Endothelial cell (in vitro differentiated cells): ENCODE measurements around the gene EPHB1. TPM values are rescaled to one million over a fixed set of nuclear protein-coding genes. Genes with fewer than 3 reads are reported as not detected.

Source experiments
- DNase-seq: peaks from one replicate; pipeline ENCODE4 v3.0.0; 2021; ENCODE audit warnings: low spot score
- H3K27ac Mint-ChIP-seq: one replicate; pipeline ENCODE4 v1.8.0; 2021; ENCODE audit warnings: mixed read lengths, inconsistent platforms; ENCODE audit not compliant: unreplicated experiment
- H3K27me3 Mint-ChIP-seq: one replicate; pipeline ENCODE4 v1.8.0; 2021; ENCODE audit warnings: mild to moderate bottlenecking, moderate library complexity, mixed read lengths, inconsistent platforms; ENCODE audit not compliant: unreplicated experiment
- H3K36me3 Mint-ChIP-seq: one replicate; pipeline ENCODE4 v1.8.0; 2021; ENCODE audit warnings: mild to moderate bottlenecking, low read depth, mixed read lengths, inconsistent platforms; ENCODE audit not compliant: unreplicated experiment
- H3K4me1 Mint-ChIP-seq: one replicate; pipeline ENCODE4 v1.8.0; 2021; ENCODE audit warnings: mild to moderate bottlenecking, mixed read lengths, inconsistent platforms; ENCODE audit not compliant: unreplicated experiment
- H3K4me3 Mint-ChIP-seq: one replicate; pipeline ENCODE4 v1.8.0; 2021; ENCODE audit warnings: mild to moderate bottlenecking, mixed read lengths, inconsistent platforms; ENCODE audit not compliant: unreplicated experiment
- H3K9me3 Mint-ChIP-seq: one replicate; pipeline ENCODE4 v1.8.0; 2021; ENCODE audit warnings: mixed read lengths, inconsistent platforms; ENCODE audit not compliant: unreplicated experiment
- total RNA-seq: library from RNA; stranded (reverse); fragmentation: NEBNext Ultra II Directional; extraction: Animal tissue kit (Norgen Biotek cat#: 25700); gene quantifications from one replicate; pipeline ENCODE4 v1.2.1, GENCODE V29; 2021; ENCODE audit not compliant: unreplicated experiment
- TF ChIP-seq, protein P1 (sequence below): fragments of 200-600 bp; sonication (generic); IDR thresholded peaks from one replicate; pipeline ENCODE4 v1.5.0; 2021; ENCODE audit warnings: antibody characterized with exemption; ENCODE audit not compliant: unreplicated experiment

The EPHB1 gene
- total RNA-seq, 1 donor from 2014 or later, result 5.7 TPM

DNA sequence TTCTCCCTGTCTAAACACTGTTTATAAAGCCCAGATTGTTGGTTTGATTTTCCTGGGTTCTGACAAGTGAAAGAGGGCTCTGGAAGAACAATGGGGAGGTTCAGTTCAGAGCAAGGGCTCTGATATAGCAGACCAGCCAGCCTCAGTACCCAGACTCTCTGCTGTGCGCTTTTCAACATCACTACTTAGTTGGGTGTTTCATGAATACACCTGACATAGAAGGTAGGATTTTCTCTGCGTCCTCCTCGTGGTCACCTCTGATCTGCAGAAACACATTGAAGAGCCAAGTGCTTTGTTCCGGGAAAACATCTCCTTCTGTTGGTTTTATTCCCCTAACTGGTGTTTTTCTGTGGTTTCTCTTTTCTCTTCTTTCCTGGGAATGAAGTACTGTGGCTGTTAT is 99.5 kb downstream of the EPHB1 start:
- no peak overlapping the region for H3K4me3 Mint-ChIP-seq
- H3K36me3 Mint-ChIP-seq, result no peaks in the 10 kb centered on the region
- DNase-seq, result no peak
- TF ChIP-seq, protein P1, sequence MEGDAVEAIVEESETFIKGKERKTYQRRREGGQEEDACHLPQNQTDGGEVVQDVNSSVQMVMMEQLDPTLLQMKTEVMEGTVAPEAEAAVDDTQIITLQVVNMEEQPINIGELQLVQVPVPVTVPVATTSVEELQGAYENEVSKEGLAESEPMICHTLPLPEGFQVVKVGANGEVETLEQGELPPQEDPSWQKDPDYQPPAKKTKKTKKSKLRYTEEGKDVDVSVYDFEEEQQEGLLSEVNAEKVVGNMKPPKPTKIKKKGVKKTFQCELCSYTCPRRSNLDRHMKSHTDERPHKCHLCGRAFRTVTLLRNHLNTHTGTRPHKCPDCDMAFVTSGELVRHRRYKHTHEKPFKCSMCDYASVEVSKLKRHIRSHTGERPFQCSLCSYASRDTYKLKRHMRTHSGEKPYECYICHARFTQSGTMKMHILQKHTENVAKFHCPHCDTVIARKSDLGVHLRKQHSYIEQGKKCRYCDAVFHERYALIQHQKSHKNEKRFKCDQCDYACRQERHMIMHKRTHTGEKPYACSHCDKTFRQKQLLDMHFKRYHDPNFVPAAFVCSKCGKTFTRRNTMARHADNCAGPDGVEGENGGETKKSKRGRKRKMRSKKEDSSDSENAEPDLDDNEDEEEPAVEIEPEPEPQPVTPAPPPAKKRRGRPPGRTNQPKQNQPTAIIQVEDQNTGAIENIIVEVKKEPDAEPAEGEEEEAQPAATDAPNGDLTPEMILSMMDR, result no peak
- H3K4me1 Mint-ChIP-seq, result no peaks in the 10 kb centered on the region
- no peak overlapping the region for H3K27ac Mint-ChIP-seq
- H3K27me3 Mint-ChIP-seq, result peaks cover 4% of the 10 kb centered on the region
- H3K9me3 Mint-ChIP-seq, result no peaks in the 10 kb centered on the region

DNA sequence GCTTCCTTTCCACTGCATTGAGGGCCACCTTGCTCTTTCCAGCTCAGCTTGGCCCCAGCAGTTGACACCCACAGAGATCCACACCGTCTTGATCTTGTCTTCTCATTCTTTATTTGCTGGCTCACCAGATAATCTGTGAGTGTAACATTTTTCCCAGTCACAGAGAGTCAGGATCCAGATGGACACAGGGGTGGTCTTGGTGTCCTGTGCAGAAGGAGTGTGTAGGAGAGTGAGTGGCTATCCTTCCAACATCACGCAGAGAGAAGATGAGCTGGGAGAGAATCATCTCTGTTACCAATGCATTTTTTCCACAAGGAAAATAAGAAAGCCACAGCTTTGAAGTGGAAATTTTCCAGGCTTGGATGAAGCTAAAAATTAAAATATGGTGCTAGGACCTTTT is 100.1 kb downstream of the EPHB1 start:
- DNase-seq, result no peak
- no peaks in the 10 kb centered on the region for H3K9me3 Mint-ChIP-seq
- H3K27ac Mint-ChIP-seq, result no peak overlapping the region
- no peaks in the 10 kb centered on the region for H3K36me3 Mint-ChIP-seq
- TF ChIP-seq, protein P1, result no peak
- H3K4me1 Mint-ChIP-seq, result no peaks in the 10 kb centered on the region
- H3K27me3 Mint-ChIP-seq, result peaks cover 4% of the 10 kb centered on the region
- no peak overlapping the region for H3K4me3 Mint-ChIP-seq

DNA sequence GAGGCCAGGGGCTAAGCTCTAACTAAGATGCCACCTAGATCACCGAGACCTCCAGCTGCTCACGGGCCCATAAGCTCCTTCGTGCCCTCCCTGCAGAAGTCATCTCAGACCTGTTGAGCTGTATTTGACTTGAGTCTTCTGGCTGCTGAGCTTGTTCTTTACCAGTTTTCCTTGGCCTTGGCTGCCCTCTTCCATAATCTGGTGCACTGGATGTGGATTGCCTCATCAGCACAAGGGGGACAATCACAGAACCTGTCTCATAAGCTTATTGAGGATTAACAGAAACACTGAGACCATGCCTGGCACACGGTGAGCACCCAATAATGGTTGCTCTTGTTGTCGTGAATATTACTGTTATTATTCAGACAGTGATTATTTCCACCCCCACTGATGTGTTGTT is 101.1 kb downstream of the EPHB1 start:
- DNase-seq, result no peak
- TF ChIP-seq, protein P1, result no peak
- Mint-ChIP-seq H3K9me3 (no peaks in the 10 kb centered on the region), H3K36me3 (no peaks in the 10 kb centered on the region), H3K4me1 (no peaks in the 10 kb centered on the region), H3K27me3 (peaks cover 4% of the 10 kb centered on the region), H3K4me3 (no peak overlapping the region), H3K27ac (no peak overlapping the region)

DNA sequence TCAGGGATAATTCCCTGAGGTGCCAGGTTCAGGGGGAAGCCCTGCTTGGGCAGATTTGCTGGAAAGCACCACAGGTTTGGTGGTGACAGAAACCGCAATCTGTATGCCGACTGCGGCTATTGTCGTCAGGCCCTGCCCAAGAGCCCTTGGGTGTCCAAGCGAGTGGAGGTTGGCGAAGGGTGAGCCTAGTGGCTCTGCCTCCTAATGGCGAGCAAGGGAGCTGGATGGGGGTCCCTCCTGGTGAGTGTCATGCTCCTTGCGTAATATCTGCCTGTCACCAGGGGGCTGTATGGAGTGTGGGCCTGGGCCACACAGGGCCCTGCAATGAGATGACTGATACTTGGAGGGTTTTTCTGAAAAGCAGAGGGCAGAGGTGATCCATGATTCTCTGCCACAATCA is 101.6 kb downstream of the EPHB1 start:
- TF ChIP-seq, protein P1, result no peak
- H3K36me3 Mint-ChIP-seq, result no peaks in the 10 kb centered on the region
- H3K27me3 Mint-ChIP-seq, result peaks cover 4% of the 10 kb centered on the region
- no peaks in the 10 kb centered on the region for H3K4me1 Mint-ChIP-seq
- no peaks in the 10 kb centered on the region for H3K9me3 Mint-ChIP-seq
- H3K4me3 Mint-ChIP-seq, result no peak overlapping the region
- no peak for DNase-seq
- H3K27ac Mint-ChIP-seq, result no peak overlapping the region

DNA sequence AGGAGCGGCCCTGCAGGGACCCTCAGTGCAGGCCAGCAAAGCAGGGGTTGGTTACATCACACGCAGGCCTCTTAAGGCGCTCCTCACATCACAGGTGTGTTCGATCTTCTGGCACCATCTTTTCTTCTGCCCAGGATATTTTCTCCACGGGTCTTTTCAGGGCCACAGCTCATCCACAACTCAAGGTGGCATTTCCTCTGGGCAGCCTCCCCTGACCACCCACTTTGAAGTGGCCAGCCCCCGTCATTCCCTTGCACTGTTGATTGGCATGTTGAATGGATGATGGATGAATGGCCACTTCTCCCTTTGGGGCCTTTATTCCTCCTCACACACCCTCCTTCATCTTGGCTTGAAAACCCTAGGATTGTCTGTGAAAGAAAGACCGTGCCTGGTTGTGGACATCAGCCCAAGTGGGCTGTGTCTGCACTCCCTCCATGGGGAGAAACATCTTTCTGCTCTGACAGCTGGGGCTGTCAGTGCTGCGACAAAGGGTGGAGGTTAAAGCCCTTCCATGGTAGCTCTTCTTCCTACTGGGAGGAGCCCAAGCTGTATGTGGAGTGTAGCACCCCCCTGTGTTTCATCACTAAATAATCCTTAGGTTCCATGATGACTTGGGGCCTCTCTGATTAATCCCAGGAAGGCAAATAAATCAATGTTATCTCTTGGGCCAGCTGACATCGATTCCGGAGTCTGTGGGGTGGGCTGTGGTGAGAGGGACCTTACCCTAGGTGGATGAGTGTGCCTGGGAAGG is 102.5 kb downstream of the EPHB1 start:
- Mint-ChIP-seq H3K27me3 (peaks cover 4% of the 10 kb centered on the region), H3K9me3 (no peaks in the 10 kb centered on the region), H3K27ac (no peak overlapping the region), H3K36me3 (no peaks in the 10 kb centered on the region), H3K4me3 (no peak overlapping the region), H3K4me1 (no peaks in the 10 kb centered on the region)
- DNase-seq, result no peak
- TF ChIP-seq, protein P1, result no peak
